Measurements from ENCODE around the gene ANKRD24. TPM values are rescaled to one million over a fixed set of nuclear protein-coding genes. Genes with fewer than 3 reads are reported as not detected.

Gene ANKRD24
- total and polyA plus RNA-seq, 2 of the 13 experiments (the other 11 are each of a cell fraction or from before 2014, with no cell fraction given) = 0.13 to 0.24 TPM

- TF ChIP-seq ZNF280B (CRISPR knock-in tag; IDR thresholded peaks at IDR 0.05; ENCODE audit: borderline replicate concordance) (no peak; the same call in 1 of the 2 replicates), ZBTB40 (IDR thresholded peaks at IDR 0.05) (peak; percentile 95), ZBTB40 (CRISPR knock-in tag; IDR thresholded peaks at IDR 0.05) (peak; percentile 47; the same call in 1 of the 2 replicates), KLF15 (CRISPR knock-in tag; IDR thresholded peaks at IDR 0.05; ENCODE audit: borderline replicate concordance) (no peak; the same call in 1 of the 2 replicates), HNF1B (CRISPR knock-in tag; IDR thresholded peaks at IDR 0.05) (peak; percentile 16), FOXP1 (IDR thresholded peaks at IDR 0.05) (no peak), FOXP1 (CRISPR knock-in tag; IDR thresholded peaks at IDR 0.05) (peak; percentile 38; the same call in 1 of the 2 replicates), YEATS2 (CRISPR knock-in tag; IDR thresholded peaks at IDR 0.05; ENCODE audit: borderline replicate concordance) (peak; percentile 94), ZNF879 (CRISPR knock-in tag; IDR thresholded peaks at IDR 0.05) (0 out of 2 replicates have a peak, but pooled peaks have one; percentile 60), POLR2A (IDR thresholded peaks at IDR 0.05; ENCODE audit: insufficient read depth in 1 of 2, low read depth in 2 of 2, low read length in 2 of 2) (peak; percentile 35 to 93; a peak in 3 of 4 replicates), STAG1 (CRISPR knock-in tag; IDR thresholded peaks at IDR 0.05) (peak; percentile 29), ZNF124 (CRISPR knock-in tag; IDR thresholded peaks at IDR 0.05) (peak; percentile 49; the same call in 1 of the 2 replicates), ZNF557 (CRISPR knock-in tag; IDR thresholded peaks at IDR 0.05) (no peak), CAMTA2 (CRISPR knock-in tag; IDR thresholded peaks at IDR 0.05; ENCODE audit: borderline replicate concordance) (peak; percentile 90; the same call in 1 of the 2 replicates), PBX2 (CRISPR knock-in tag; IDR thresholded peaks at IDR 0.05) (peak; percentile 100), ZKSCAN8 (CRISPR knock-in tag; IDR thresholded peaks at IDR 0.05; ENCODE audit: borderline replicate concordance) (peak; percentile 81; the same call in 1 of the 2 replicates)
Measured at GRCh38 chr19:4246767-4247593, 64.5 kb downstream of the ANKRD24 start, which contains the start of gene YJU2 (continued).
